Tibial nerve (tissue), 4 donors: Measurements from ENCODE around the gene HMGA1. TPM values are rescaled to one million over a fixed set of nuclear protein-coding genes. Genes with fewer than 3 reads are reported as not detected.

Source experiments
- DNase-seq, 2 donors: peaks; one replicate each; pipeline ENCODE4 v3.0.0-alpha.2; 2019; ENCODE audit warnings: low spot score in 2 of 2
- H3K27ac ChIP-seq, 4 donors: fragments of 200-600 bp; sonication (generic) in 3 of 4; one replicate each; pipeline ENCODE4 v1.5.1; 2017 to 2019; ENCODE audit warnings: mild to moderate bottlenecking in 1 of 4
- H3K27me3 ChIP-seq, 2 donors: fragments of 200-600 bp; sonication (generic) in 1 of 2; one replicate each; pipeline versions ENCODE4 v1.5.1 to v1.6.0; 2017 to 2019
- H3K36me3 ChIP-seq, 3 donors: fragments of 200-600 bp; sonication (generic); one replicate each; pipeline ENCODE4 v1.5.1; 2018 to 2019
- H3K4me1 ChIP-seq, 4 donors: fragments of 200-600 bp; sonication (generic) in 3 of 4; one replicate each; pipeline ENCODE4 v1.5.1; 2017 to 2019
- H3K4me3 ChIP-seq, 4 donors: fragments of 200-600 bp; sonication (generic) in 3 of 4; one replicate each; pipeline ENCODE4 v1.5.1; 2017 to 2019; ENCODE audit warnings: mild to moderate bottlenecking in 1 of 4, moderate library complexity in 1 of 4
- H3K9me3 ChIP-seq, 4 donors: fragments of 200-600 bp; sonication (generic) in 3 of 4; one replicate each; pipeline ENCODE4 v1.5.1; 2017 to 2019
- EP300 ChIP-seq, 2 donors: sonication (generic); formaldehyde crosslinking; IDR thresholded peaks; one replicate each; pipeline ENCODE4 v1.6.1; 2017; ENCODE audit warnings: antibody characterized with exemption in 2 of 2, mild to moderate bottlenecking in 1 of 2
- POLR2A ChIP-seq, 2 donors: fragments of 450-650 bp; IDR thresholded peaks; one replicate each; pipeline ENCODE4 v1.6.1; 2017; ENCODE audit warnings: antibody characterized with exemption in 2 of 2, mild to moderate bottlenecking in 2 of 2, moderate library complexity in 2 of 2
- WGBS, 2 donors: methylation state at CpG; one replicate each; pipeline ENCODE4 v1.1.5; 2018; 5-methylcytosine and 5-hydroxymethylcytosine counted together
- total RNA-seq, 4 donors: library from RNA; depleted of rRNA; stranded (reverse); fragments of >200 nt; gene quantifications; one replicate each; pipeline ENCODE4 v1.1.0, GENCODE V29; 2016
- TF ChIP-seq, protein P1 (sequence below), 5 experiments: fragments of 200-600 bp in 3 of 5; fragments of 450-650 bp in 2 of 5; sonication (generic) in 3 of 5; IDR thresholded peaks; one replicate each; pipeline ENCODE4 v1.5.1; 2016 to 2019; ENCODE audit warnings: antibody characterized with exemption in 5 of 5, mild to moderate bottlenecking in 3 of 5, moderate library complexity in 2 of 5

HMGA1 gene
- total RNA-seq, 4 donors from 2014 or later, result 6.5 to 32.7 (median 7.8) TPM

DNA sequence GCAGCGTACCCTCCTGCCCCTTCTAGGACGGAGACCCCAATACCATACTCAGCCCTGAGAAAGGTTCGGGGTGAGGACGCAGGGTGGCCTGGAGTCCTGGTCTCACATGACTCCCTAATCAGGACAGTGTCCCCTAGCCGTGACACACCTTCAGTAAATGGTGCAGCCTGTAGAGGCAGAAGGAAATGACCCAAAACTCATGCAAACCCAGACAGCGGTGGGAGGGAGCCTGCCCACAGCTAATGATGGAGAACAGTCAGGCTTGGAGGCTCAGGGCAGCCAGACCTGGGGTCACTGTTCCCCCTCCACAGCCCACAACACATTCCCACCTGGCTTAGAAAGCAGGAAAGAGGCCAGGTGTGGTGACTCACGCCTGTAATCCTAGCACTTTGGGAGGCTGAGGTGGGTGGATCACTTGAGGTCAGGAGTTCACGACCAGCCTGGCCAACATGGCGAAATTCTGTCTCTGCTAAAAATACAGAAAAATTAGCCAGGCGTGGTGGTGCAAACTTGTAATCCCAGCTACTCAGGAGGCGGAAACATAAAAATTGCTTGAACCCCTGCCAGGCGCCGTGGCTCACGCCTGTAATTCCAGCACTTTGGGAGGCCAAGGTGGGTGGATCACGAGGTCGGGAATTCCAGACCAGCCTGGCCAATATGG, 8.8 kb upstream of the HMGA1 start:
- no peak overlapping the region for H3K4me3 ChIP-seq
- no peak for DNase-seq
- 89 to 91% methylated on average over 16 of the region's 16 CpGs for WGBS, 2 donors
- H3K27me3 ChIP-seq, result no peaks in the 10 kb centered on the region
- H3K27ac ChIP-seq, result no peak overlapping the region
- H3K9me3 ChIP-seq, result no peaks in the 10 kb centered on the region
- TF ChIP-seq EP300 (IDR thresholded peaks at IDR 0.05), result no peak
- no peak for TF ChIP-seq POLR2A (IDR thresholded peaks at IDR 0.05)
- TF ChIP-seq, protein P1, sequence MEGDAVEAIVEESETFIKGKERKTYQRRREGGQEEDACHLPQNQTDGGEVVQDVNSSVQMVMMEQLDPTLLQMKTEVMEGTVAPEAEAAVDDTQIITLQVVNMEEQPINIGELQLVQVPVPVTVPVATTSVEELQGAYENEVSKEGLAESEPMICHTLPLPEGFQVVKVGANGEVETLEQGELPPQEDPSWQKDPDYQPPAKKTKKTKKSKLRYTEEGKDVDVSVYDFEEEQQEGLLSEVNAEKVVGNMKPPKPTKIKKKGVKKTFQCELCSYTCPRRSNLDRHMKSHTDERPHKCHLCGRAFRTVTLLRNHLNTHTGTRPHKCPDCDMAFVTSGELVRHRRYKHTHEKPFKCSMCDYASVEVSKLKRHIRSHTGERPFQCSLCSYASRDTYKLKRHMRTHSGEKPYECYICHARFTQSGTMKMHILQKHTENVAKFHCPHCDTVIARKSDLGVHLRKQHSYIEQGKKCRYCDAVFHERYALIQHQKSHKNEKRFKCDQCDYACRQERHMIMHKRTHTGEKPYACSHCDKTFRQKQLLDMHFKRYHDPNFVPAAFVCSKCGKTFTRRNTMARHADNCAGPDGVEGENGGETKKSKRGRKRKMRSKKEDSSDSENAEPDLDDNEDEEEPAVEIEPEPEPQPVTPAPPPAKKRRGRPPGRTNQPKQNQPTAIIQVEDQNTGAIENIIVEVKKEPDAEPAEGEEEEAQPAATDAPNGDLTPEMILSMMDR (IDR thresholded peaks at IDR 0.05), result no peak
- no peaks in the 10 kb centered on the region for H3K36me3 ChIP-seq
- peaks cover 0 to 14% (median 11%) of the 10 kb centered on the region in 4 donors for H3K4me1 ChIP-seq

DNA sequence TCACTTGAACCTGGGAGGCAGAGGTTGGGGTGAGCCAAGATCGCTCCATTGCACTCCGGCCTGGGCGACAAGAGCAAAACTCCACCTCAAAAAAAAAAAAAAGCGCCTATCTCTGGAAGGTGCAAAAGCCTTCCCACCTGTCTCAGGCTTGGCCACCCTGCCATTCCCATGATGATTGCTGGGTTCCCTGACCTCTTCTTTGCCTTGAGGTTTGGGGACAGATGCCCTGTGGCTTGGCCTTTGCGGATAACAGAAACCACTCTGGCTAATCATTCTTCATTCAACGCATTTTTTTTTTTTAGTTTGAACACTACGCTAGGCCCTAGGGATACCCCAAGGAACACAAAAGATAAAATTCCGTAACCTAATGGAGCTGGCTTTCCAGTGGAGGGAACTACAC, 6.8 kb upstream of the HMGA1 start:
- no peak overlapping the region for H3K4me3 ChIP-seq
- peaks cover 0 to 5% (median 0%) of the 10 kb centered on the region in 4 donors for H3K4me1 ChIP-seq
- DNase-seq, result peak in 1 of 2 donors; percentile 5
- WGBS, 2 donors, result 93 to 94% methylated on average over 8 of the region's 8 CpGs
- H3K9me3 ChIP-seq, result no peaks in the 10 kb centered on the region
- no peak overlapping the region for H3K27ac ChIP-seq
- H3K27me3 ChIP-seq, result no peaks in the 10 kb centered on the region
- TF ChIP-seq EP300 (IDR thresholded peaks at IDR 0.05), result no peak
- TF ChIP-seq POLR2A (IDR thresholded peaks at IDR 0.05), result no peak
- TF ChIP-seq, protein P1 (IDR thresholded peaks at IDR 0.05), result no peak
- no peaks in the 10 kb centered on the region for H3K36me3 ChIP-seq

DNA sequence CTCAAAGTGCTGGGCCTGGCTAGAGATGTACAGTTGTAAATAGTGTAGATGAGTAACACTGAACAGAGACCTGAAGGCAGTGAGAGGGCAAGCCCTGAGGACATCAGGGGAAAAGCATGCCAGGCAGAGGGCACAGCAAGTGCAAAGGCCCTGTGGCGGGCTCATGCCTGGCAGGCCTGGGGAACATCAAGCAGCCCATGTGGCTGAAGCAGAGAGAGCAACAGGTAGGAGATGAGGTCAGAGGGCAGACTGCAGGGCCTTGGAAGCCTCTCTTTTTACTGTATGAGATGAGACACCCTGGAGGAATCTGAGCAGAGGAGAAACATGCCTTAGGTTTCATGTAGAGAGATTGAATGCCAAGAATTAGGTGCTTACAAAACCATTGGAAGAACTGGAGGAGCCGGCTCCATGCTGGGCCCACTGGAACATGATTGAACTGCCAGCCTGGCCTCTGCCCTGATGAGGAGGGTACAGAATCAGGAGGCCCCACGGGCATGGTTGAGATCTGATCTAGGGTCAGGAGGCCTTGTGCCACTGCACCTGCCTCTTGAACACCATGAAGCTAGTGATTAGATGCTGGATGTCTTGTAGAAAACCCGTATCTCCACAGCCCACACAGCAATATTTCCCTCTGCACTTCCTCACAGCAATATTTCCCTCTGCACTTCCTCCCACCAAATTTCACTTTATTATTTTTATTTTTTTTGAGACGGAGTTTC, 5.9 kb upstream of the HMGA1 start:
- Histone ChIP-seq H3K4me3 (no peak overlapping the region), H3K27me3 (no peaks in the 10 kb centered on the region), H3K4me1 (peaks cover 0 to 14% (median 5%) of the 10 kb centered on the region in 4 donors), H3K36me3 (no peaks in the 10 kb centered on the region), H3K27ac (no peak overlapping the region), H3K9me3 (no peaks in the 10 kb centered on the region)
- WGBS, 2 donors, result 83 to 85% methylated on average over 5 of the region's 5 CpGs
- TF ChIP-seq, protein P1 (IDR thresholded peaks at IDR 0.05), result no peak
- no peak for TF ChIP-seq EP300 (IDR thresholded peaks at IDR 0.05)
- no peak for TF ChIP-seq POLR2A (IDR thresholded peaks at IDR 0.05)
- peak in 1 of 2 donors; percentile 12 for DNase-seq

- 93 to 95% methylated on average over 17 of the region's 17 CpGs for WGBS, 2 donors
- no peaks in the 10 kb centered on the region for H3K9me3 ChIP-seq
- peak in 1 of 2 donors; percentile 7 for DNase-seq
- no peaks in the 10 kb centered on the region for H3K36me3 ChIP-seq
- H3K4me1 ChIP-seq, result peaks cover 0 to 23% (median 9%) of the 10 kb centered on the region in 4 donors
- H3K27ac ChIP-seq, result no peak overlapping the region
- H3K27me3 ChIP-seq, result no peaks in the 10 kb centered on the region
- no peak overlapping the region for H3K4me3 ChIP-seq
- no peak for TF ChIP-seq POLR2A (IDR thresholded peaks at IDR 0.05)
- TF ChIP-seq EP300 (IDR thresholded peaks at IDR 0.05), result no peak
- TF ChIP-seq, protein P1 (IDR thresholded peaks at IDR 0.05), result no peak
These were observed 4.9 kb upstream of the HMGA1 start for GRCh38 chr6:34231566-34232336.
